ENCODE measurements around the gene TSHZ1.

Gene TSHZ1

DNA sequence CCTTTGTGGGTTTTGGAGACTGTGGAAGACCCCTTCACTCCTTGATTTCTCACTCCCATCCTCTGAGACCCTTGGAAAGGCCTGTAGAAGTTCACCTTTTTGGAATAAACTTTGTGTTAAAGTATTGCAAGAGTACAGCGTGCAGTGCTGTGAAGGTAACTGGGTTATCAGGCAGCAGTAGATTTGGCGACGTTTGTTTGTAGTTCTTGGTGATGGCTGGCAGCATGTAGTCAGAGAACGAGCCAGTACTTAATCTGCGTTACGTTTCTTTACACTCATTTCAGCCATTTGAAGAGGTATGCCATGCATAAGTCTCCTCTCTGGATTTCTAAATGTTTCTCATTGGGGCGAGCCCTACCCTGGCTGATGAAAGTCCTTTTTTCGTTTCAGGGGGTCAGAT lies 64.6 kb downstream of the TSHZ1 start:
- DNase-seq = no peak

GRCh38 chr18:75276818-75277609 lies 66.4 kb downstream of the TSHZ1 start:
- DNase-seq = no peak

DNA sequence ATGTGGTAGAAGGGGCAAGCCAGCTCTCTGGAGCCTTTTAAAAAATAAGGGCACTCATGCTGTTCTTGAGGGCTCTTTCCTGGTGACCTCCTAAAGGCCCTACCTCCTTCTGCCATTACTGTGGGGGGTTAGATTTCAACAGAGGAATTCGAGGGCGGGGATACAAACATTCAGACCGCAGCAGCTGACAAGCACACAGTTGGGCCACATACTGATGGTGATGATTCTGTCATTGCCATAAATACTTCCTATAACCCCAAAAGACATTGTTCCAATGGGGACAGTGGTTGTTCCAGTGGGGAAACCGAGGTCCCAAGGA lies 67.0 kb downstream of the TSHZ1 start:
- DNase-seq = no peak

DNA sequence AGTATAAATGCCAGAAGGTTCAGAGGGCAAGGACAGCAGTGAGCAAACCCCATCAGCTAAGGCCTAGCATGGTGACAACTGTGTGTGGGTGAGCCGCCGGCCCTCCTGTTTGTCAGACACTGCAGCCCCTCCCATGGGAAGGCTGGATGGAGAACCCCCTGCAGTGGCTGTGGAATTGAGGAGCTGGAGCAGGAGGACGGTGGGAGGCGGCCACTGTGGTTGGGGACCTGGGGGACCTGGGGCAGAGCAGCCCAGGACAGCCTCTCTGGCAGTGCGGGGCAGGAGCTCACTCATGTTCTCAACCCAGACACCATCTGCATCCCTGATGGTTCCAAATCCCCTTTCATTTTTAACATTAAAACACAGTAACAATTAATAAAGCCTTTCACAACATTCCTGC lies 68.8 kb downstream of the TSHZ1 start:
- no peak for DNase-seq

GRCh38 chr18:75280427-75281280 lies 70.1 kb downstream of the TSHZ1 start:
- no peak for DNase-seq

GRCh38 chr18:75282746-75283145 lies 72.1 kb downstream of the TSHZ1 start:
- DNase-seq = no peak

GRCh38 chr18:75283731-75284130 lies 73.1 kb downstream of the TSHZ1 start:
- DNase-seq = no peak

DNA sequence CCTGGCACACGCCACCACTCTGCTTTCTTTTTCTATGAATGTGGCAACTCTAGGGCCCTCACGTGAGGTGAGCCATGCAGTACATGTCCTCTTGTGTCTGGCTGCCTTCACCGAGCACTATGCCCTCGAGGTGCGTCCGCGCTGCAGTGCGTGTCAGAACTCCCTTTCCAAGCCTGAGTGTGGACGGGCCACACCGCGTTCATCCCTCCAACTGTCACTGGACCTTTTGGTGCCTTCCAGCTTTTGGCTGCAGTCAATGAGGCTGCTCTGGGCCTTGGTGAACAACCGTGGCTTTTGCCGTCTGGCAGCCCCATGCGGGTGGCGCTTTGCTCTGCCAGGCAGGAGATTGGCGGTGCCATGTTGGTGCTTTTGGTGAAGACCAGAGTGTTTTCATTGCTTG lies 74.0 kb downstream of the TSHZ1 start:
- no peak for DNase-seq

DNA sequence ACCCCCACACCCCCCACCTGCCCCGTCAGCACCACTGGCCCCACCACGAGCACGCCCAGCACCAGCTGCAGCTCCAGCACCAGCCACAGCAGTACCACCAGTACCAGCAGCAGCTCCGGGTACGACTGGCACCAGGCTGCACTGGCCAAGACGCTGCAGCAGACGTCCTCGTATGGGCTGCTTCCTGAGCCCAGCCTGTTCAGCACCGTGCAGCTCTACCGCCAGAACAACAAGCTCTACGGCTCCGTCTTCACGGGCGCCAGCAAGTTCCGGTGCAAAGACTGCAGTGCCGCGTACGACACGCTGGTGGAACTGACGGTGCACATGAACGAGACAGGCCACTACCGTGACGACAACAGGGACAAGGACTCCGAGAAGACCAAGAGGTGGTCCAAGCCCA lies 75.3 kb downstream of the TSHZ1 start:
- no peak for DNase-seq

DNA sequence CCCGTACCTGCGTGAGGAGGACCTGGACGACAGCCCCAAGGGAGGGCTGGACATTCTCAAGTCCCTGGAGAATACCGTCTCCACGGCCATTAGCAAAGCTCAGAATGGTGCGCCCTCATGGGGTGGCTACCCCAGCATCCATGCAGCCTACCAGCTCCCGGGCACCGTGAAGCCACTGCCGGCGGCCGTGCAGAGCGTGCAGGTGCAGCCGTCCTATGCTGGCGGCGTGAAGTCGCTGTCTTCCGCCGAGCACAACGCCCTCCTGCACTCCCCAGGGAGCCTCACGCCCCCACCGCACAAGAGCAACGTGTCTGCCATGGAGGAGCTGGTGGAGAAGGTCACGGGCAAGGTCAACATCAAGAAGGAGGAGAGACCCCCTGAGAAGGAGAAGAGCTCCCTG lies 76.4 kb downstream of the TSHZ1 start:
- no peak for DNase-seq

GRCh38 chr18:75287700-75288099 lies 77.1 kb downstream of the TSHZ1 start:
- no peak for DNase-seq

DNA sequence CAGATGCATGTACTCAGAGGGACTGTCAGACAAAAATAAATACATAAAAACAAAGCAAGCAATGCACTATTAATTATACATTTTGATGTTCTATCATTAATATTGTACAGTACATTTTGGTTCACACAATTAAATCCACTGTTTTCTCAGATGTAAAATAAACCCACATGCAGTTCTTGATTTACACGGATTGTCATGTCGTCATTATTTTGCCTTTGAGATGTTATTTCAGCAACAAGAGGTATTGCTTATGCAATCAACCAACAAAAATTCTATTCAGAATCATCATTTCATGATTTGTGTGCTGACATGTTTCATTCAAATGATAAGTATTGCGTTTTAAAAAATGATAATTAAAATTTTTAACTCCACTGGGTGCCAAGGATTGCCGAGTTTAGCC lies 79.2 kb downstream of the TSHZ1 start:
- DNase-seq = no peak

DNA sequence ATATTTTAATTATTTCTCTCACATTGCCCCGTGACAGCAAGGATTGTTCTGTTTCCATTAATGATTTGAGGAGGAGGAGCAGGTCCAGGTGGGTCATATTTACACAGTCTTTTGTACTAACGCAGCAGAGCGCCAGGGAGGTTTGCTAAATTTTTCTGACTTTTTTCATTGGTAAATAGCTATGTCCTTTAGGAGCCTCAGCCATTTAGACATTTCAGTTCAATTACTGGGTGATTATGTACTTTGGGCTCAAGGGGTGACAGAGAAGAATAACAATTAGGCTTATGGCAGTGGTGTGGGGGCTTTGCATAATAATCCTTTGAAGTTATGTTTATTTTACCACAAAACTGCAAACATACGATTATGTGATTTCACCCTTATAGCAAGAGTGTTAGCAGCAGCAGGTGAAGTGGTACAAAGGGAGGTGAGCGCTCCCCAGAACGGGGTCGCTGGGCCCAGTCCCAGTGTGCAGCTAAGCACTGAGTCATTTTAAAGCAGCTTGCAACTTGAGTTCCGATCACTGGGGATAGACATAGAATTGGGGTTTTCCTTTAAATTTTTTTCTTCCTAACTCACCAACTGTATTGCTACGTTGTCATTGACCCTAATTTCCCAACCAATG lies 80.3 kb downstream of the TSHZ1 start:
- no peak for DNase-seq

GRCh38 chr18:75291460-75291859 lies 80.9 kb downstream of the TSHZ1 start:
- DNase-seq = no peak

DNA sequence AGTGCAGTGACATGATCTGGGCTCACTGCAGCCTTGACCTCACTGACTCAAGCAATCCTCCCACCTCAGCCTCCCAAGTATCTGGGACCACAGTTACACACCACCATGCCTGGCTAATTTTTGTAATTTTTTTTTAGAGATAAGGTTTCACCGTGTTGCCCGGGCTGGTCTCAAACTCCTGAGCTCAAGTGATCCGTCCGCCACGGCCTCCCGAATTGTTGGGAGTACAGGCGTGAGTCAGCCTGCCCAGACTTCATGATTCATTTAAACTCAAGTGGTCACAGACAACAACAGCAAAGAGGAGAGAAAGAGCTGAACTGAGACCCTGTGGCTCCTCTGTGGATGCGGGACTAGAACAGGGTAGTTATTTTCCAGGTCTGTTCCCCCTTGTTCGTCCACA lies 83.0 kb downstream of the TSHZ1 start:
- no peak for DNase-seq

- no peak for DNase-seq
These were observed 87.1 kb downstream of the TSHZ1 start for GRCh38 chr18:75297731-75298130.

DNA sequence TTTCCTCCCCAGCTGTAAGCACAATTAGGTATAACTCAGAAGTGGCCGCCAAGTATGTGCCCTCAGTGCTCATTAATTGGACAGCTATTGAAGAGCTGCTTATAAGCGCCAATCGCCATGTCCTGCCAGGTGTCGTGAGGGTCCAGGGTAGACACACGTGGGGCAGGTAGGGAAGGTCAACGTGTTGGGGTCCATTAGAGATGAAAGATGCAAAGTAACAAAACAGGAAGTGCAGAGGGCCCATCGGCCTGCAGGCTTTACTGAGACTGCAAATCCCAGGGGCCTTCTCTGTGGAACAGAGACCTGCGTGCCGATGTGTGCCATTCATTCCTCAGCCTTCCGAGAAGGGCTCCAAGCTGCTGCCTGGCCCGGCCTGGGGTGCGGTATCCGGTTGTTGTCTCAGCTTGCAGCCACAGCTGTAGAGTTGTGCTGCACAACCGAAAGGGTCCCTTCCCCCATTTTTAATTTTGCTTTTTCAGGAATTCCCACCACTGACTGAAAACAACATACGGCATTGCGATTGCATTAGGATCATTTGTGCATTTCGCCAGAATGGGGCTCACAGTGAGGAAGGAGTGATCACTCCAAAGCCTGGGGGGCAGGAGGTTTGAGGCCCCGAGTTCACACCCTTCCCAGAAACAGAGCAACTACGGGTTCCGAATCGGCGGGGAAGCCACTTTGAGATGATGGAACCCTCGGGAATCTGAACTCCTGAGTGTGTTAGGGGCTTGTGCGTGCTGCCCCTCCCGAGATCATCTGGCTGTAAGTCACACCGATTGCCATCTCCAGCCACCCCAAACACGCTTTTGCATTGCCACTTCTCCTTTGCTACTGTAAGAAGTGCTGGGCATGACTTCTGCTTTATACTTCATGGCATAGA lies 94.3 kb downstream of the TSHZ1 start:
- DNase-seq = no peak

DNA sequence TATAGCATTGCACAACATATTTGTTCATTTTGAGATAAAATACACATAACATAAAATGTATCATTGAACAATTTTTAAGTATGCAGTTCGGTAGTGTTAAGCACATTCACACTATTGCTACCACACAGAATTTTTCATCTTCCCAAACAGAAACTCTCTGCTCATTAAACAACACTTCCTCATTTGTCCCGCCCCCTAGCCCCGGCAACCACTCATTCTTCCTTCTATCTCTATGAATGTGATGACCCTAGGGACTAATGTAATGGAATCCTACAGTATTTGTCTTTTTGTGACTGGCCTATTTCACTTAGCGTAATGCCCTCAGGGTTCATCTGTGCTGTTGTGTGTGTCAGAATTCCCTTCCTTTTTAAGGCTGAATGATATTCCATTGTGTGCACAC lies 95.4 kb downstream of the TSHZ1 start:
- no peak for DNase-seq

DNA sequence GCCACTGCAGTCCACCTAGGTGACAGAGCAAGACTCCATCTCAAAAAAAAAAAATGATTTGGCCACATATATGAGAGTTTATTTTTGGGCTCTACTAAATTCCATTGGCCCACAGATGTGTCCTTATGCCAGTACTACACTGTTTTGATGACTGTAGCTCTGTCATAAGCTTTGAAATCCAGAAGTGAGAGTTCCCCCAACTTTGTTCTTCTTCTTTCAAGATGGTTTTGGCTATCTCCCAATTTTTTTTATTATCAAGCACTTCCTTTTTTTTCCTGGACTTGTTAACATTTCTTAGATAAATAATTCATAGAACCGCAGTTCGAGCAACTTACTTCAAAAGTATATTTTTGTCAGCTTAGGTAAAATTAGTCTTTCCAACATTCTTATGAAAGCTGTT lies 96.9 kb downstream of the TSHZ1 start:
- DNase-seq = no peak

GRCh38 chr18:75309564-75309963 lies 99.0 kb downstream of the TSHZ1 start:
- DNase-seq = no peak

DNA sequence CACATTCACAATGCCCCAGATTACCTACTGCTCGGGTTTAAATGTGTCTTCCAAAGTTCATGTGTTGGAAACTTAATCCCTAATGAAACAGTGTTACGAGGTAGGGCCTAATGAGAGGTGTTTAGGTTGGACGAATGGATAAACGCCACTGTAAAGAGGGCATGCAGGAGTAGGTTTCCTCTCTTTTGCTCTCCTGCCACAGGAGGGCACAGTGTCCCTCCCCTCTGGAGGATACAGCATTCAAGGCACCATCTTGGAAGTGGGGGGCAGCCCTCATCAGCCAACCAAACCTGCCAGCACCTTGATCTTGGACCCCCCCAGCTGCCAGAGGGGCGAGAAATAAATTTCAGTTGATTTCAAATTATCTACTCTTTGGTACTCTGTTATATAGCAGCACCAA lies 103.5 kb downstream of the TSHZ1 start:
- DNase-seq = no peak

GRCh38 chr18:75314606-75315005 lies 104.0 kb downstream of the TSHZ1 start:
- no peak for DNase-seq

DNA sequence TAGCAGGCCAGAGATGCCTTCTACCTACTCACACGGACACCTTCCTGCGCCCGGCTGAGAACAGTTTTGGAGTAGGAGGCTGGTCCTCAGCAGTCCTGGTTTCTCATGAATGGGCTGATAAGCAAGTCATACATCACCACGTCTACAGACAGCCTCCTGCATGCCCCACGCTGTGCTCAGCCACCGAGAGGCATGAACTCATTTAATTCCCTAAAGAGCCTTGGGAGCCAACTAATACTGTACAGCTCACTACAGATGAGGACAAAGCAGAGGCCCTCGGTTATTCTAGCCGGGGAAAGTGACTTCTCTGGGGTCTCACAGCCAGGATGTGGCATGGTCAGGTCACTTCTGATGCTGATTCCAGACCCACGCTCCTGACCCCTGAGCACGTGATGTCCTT lies 105.6 kb downstream of the TSHZ1 start:
- DNase-seq = no peak
